Gastroesophageal sphincter (tissue), 3 donors: ENCODE data around the gene WNT7B.

Source experiments
- EP300 ChIP-seq: sonication (generic); formaldehyde crosslinking; IDR thresholded peaks from one replicate; pipeline ENCODE4 v1.6.1; 2017; ENCODE audit warnings: antibody characterized with exemption, mild to moderate bottlenecking
- TF ChIP-seq, protein P1 (sequence below), 4 experiments: fragments of 200-600 bp in 2 of 4; fragments of 450-650 bp in 2 of 4; sonication (generic) in 1 of 4; IDR thresholded peaks; one replicate each; pipeline ENCODE4 v1.5.1; 2017 to 2019; ENCODE audit warnings: antibody characterized with exemption in 4 of 4, mild to moderate bottlenecking in 2 of 4, moderate library complexity in 2 of 4

DNA sequence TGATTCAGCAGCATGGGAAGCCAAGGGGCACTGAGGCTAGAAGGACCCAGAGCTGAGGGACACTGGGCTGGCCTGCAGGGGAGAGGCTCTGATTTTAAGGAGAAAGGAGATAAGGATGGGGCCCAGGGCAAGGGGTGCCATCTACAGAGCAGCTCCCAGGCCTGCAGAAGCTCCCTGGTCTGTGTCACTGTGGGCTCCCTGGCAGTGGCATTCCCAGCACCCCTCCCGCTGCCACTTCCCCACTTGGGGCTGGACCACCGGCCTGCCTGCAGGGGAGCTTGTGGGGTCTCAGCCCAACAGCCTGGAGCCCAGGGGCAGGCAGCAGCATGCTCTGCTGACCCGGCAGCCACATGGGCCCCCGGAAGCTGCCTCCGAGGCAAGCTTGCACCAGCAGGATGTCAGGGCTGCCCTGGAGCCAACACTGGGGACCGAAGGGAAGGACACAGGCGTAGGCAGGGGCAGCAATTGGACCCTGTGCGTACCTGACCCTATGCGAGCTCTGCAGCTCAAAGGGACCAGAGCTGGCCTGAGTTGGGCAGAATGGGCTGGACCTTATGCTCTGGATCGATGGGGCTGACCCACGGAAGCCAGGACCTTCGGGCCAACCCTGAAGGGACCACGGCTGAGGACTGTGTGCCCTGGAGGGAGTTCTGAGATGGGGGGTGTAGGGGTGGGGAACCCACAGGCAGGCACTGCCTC, 35.4 kb upstream of the WNT7B start:
- TF ChIP-seq, protein P1, sequence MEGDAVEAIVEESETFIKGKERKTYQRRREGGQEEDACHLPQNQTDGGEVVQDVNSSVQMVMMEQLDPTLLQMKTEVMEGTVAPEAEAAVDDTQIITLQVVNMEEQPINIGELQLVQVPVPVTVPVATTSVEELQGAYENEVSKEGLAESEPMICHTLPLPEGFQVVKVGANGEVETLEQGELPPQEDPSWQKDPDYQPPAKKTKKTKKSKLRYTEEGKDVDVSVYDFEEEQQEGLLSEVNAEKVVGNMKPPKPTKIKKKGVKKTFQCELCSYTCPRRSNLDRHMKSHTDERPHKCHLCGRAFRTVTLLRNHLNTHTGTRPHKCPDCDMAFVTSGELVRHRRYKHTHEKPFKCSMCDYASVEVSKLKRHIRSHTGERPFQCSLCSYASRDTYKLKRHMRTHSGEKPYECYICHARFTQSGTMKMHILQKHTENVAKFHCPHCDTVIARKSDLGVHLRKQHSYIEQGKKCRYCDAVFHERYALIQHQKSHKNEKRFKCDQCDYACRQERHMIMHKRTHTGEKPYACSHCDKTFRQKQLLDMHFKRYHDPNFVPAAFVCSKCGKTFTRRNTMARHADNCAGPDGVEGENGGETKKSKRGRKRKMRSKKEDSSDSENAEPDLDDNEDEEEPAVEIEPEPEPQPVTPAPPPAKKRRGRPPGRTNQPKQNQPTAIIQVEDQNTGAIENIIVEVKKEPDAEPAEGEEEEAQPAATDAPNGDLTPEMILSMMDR (IDR thresholded peaks at IDR 0.05) = no peak
- no peak for TF ChIP-seq EP300
